ENCODE data around the gene CYLD. TPM values are rescaled to one million over a fixed set of nuclear protein-coding genes. Genes with fewer than 3 reads are reported as not detected.

The CYLD gene
- polyA plus RNA-seq, 1 donor (not counting 4 experiments of a cell fraction or from before 2014, with no cell fraction given), result 24.7 TPM

DNA sequence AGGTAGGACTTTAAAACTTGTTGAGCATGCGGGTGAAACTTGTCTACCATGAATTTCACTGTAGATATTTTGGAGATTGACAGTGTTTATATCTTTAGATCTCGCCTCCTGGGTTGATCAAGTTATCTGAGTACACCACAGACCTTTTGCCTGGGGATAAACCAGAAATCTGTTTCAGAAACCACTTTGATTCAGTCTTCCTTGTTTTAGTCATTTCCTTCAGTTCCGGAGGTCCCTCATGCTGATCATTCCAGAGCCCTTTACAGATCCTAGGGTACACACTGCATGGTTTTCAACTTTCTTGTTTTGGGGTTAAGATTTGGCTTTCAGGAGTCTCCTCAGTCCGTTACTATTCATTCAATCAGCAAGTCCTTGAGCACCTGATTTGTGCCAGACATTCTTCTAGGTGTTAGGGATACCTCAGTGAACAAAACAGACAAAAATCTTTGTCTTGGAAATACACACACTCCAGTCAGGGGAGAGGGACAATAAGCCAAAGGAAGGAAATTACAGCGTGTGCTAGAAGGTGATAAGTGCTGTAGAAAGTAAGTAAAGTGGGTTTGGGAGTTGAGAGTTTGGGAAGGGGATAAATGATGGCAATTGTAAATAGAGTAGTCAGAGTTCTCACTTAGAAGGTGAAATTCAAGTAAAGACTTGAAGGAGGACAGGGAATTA, 36.3 kb upstream of the CYLD start:
- dilution Hi-C loops (cut with MboI; ENCODE audit: extremely low pct_ligation_motif_present, low sequenced_read_pairs), result no loop called here
- Histone ChIP-seq H3K36me3 (ENCODE audit: control insufficient read depth in 2 of 2, extremely low read depth in 1 of 2, insufficient read depth in 2 of 2, low read length in 2 of 2) (no peaks in the 10 kb centered on the region), H3K9me3 (ENCODE audit: control insufficient read depth, low read depth, low read length) (peaks cover 5% of the 10 kb centered on the region), H3K4me3 (ENCODE audit: control insufficient read depth in 2 of 3, extremely low read depth in 1 of 3, insufficient read depth in 2 of 3, low read depth in 1 of 3, low read length in 3 of 3) (no peak overlapping the region), H3K27ac (ENCODE audit: control insufficient read depth, insufficient read depth, low read length) (no peak overlapping the region), H3K4me1 (ENCODE audit: control insufficient read depth, extremely low read depth, insufficient read depth, low read length) (no peaks in the 10 kb centered on the region), H3K4me2 (ENCODE audit: control insufficient read depth, extremely low read depth, insufficient read depth, low read depth, low read length) (no peak overlapping the region), H3K27me3 (ENCODE audit: control insufficient read depth, extremely low read depth, insufficient read depth, low read length) (no peaks in the 10 kb centered on the region), H2AFZ (ENCODE audit: control insufficient read depth, low read length) (peak overlapping the region; percentile 18), H3K79me2 (ENCODE audit: control insufficient read depth, insufficient read depth, low read length) (no peaks in the 10 kb centered on the region), H4K20me1 (ENCODE audit: control insufficient read depth, extremely low read depth, insufficient read depth, low read length) (no peaks in the 10 kb centered on the region), H3K9ac (ENCODE audit: control insufficient read depth, extremely low read depth, insufficient read depth, low read length) (no peak overlapping the region), H3K9me1 (ENCODE audit: control insufficient read depth, extremely low read depth, insufficient read depth, low read length) (no peaks in the 10 kb centered on the region)
- TF ChIP-seq, protein P1, sequence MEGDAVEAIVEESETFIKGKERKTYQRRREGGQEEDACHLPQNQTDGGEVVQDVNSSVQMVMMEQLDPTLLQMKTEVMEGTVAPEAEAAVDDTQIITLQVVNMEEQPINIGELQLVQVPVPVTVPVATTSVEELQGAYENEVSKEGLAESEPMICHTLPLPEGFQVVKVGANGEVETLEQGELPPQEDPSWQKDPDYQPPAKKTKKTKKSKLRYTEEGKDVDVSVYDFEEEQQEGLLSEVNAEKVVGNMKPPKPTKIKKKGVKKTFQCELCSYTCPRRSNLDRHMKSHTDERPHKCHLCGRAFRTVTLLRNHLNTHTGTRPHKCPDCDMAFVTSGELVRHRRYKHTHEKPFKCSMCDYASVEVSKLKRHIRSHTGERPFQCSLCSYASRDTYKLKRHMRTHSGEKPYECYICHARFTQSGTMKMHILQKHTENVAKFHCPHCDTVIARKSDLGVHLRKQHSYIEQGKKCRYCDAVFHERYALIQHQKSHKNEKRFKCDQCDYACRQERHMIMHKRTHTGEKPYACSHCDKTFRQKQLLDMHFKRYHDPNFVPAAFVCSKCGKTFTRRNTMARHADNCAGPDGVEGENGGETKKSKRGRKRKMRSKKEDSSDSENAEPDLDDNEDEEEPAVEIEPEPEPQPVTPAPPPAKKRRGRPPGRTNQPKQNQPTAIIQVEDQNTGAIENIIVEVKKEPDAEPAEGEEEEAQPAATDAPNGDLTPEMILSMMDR (optimal IDR thresholded peaks at IDR 0.05 in 1 of 3, IDR thresholded peaks at IDR 0.05 in 1 of 3, conservative IDR thresholded peaks at IDR 0.05 in 1 of 3; ENCODE audit: extremely low read depth in 1 of 3, insufficient read depth in 2 of 3, low read length in 3 of 3), result no peak
- no peak for TF ChIP-seq EZH2 (IDR thresholded peaks at IDR 0.05; ENCODE audit: low read length)
- DNase-seq (ENCODE audit: low read depth, low spot score), result no peak
- no peak for FAIRE-seq

DNA sequence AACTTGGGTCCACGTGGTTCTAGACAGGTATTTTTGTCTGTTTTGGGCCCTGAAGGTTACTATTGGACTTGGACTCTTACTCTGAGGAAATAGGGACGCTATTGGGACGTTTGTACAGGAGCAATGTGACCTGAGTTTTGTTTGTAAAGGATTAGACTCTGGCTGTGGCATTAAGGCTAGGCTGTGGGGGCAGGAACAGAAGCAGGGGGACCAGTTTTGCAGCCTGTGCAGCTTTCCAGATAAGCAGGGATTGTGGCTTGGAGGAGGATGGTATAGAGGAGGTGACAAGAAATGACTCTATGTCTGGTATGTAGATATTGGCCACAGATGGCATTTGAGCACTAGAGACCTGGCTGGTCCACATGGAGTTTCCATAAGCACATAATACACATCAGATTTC, 35.6 kb upstream of the CYLD start:
- no peak overlapping the region for H2AFZ ChIP-seq (ENCODE audit: control insufficient read depth, low read length)
- no peak overlapping the region for H3K9ac ChIP-seq (ENCODE audit: control insufficient read depth, extremely low read depth, insufficient read depth, low read length)
- no peaks in the 10 kb centered on the region for H3K27me3 ChIP-seq (ENCODE audit: control insufficient read depth, extremely low read depth, insufficient read depth, low read length)
- H3K4me3 ChIP-seq (ENCODE audit: control insufficient read depth in 2 of 3, extremely low read depth in 1 of 3, insufficient read depth in 2 of 3, low read depth in 1 of 3, low read length in 3 of 3), result no peak overlapping the region
- dilution Hi-C loops (cut with MboI; ENCODE audit: extremely low pct_ligation_motif_present, low sequenced_read_pairs), result no loop called here
- H3K4me1 ChIP-seq (ENCODE audit: control insufficient read depth, extremely low read depth, insufficient read depth, low read length), result no peaks in the 10 kb centered on the region
- no peaks in the 10 kb centered on the region for H4K20me1 ChIP-seq (ENCODE audit: control insufficient read depth, extremely low read depth, insufficient read depth, low read length)
- H3K27ac ChIP-seq (ENCODE audit: control insufficient read depth, insufficient read depth, low read length), result no peak overlapping the region
- FAIRE-seq (no peak), DNase-seq (ENCODE audit: low read depth, low spot score) (no peak)
- H3K36me3 ChIP-seq (ENCODE audit: control insufficient read depth in 2 of 2, extremely low read depth in 1 of 2, insufficient read depth in 2 of 2, low read length in 2 of 2), result no peaks in the 10 kb centered on the region
- H3K79me2 ChIP-seq (ENCODE audit: control insufficient read depth, insufficient read depth, low read length), result no peaks in the 10 kb centered on the region
- no peaks in the 10 kb centered on the region for H3K9me1 ChIP-seq (ENCODE audit: control insufficient read depth, extremely low read depth, insufficient read depth, low read length)
- H3K9me3 ChIP-seq (ENCODE audit: control insufficient read depth, low read depth, low read length), result peaks cover 5% of the 10 kb centered on the region
- H3K4me2 ChIP-seq (ENCODE audit: control insufficient read depth, extremely low read depth, insufficient read depth, low read depth, low read length), result no peak overlapping the region
- no peak for TF ChIP-seq EZH2 (IDR thresholded peaks at IDR 0.05; ENCODE audit: low read length)
- TF ChIP-seq, protein P1 (optimal IDR thresholded peaks at IDR 0.05 in 1 of 3, IDR thresholded peaks at IDR 0.05 in 1 of 3, conservative IDR thresholded peaks at IDR 0.05 in 1 of 3; ENCODE audit: extremely low read depth in 1 of 3, insufficient read depth in 2 of 3, low read length in 3 of 3), result no peak
